Measurements from ENCODE around the gene NFIA. TPM values are rescaled to one million over a fixed set of nuclear protein-coding genes. Genes with fewer than 3 reads are reported as not detected.

The NFIA gene
- total and polyA plus RNA-seq, 2 of the 13 experiments (the other 11 are each of a cell fraction or from before 2014, with no cell fraction given): 14.7 to 28.5 TPM

GRCh38 chr1:61049850-61050540, 32.4 kb upstream of the NFIA start (continued):
- TF ChIP-seq CENPBD1 (CRISPR knock-in tag; IDR thresholded peaks at IDR 0.05; ENCODE audit: borderline replicate concordance, low read depth) (no peak), RAD21 (CRISPR knock-in tag; IDR thresholded peaks at IDR 0.05) (peak; percentile 84), CBFB (CRISPR knock-in tag; IDR thresholded peaks at IDR 0.05) (no peak), ZNF24 (IDR thresholded peaks at IDR 0.05) (no peak), TRAFD1 (CRISPR knock-in tag; IDR thresholded peaks at IDR 0.05; ENCODE audit: borderline replicate concordance) (no peak), REST (IDR thresholded peaks at IDR 0.05; ENCODE audit: borderline replicate concordance in 1 of 2, low read depth in 1 of 2, low read length in 2 of 2) (no peak), NR0B2 (CRISPR knock-in tag; IDR thresholded peaks at IDR 0.05) (peak; percentile 21; the same call in 1 of the 2 replicates), ZNF280B (CRISPR knock-in tag; IDR thresholded peaks at IDR 0.05; ENCODE audit: borderline replicate concordance) (peak; percentile 56; the same call in 1 of the 2 replicates), ZFP62 (CRISPR knock-in tag; IDR thresholded peaks at IDR 0.05) (no peak)
